ENCODE data around the gene ZBTB21. TPM values are rescaled to one million over a fixed set of nuclear protein-coding genes. Genes with fewer than 3 reads are reported as not detected.

The ZBTB21 gene
- total RNA-seq, 1 donor from 2014 or later, result 25.3 TPM

DNA sequence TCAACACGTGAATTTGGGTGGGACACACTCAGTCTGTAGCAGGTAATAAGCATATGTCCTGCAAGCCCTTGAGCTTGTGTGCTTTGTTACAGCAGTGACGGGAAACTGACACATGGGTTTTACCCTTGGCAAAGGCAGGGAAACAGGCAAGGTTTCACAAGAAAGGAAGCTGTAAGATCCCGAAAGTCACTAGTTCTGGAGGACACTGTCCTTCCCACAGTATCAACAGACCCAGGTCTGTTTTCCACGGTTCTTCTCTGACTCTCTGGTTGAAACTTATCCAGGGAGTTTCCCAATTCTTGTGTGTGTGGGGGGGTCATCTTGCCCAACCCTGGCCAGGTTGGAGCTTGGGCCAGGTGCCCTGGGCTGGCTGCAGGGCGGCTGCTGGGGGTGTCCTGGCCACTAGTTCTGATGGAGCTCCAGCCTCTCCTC lies 29.3 kb upstream of the ZBTB21 start:
- H3K4me3 Mint-ChIP-seq, result no peak overlapping the region
- no peak for TF ChIP-seq EZH2 (IDR thresholded peaks at IDR 0.05)
- no peak for TF ChIP-seq EZH2phosphoT487 (IDR thresholded peaks at IDR 0.05)
- TF ChIP-seq, protein P1, sequence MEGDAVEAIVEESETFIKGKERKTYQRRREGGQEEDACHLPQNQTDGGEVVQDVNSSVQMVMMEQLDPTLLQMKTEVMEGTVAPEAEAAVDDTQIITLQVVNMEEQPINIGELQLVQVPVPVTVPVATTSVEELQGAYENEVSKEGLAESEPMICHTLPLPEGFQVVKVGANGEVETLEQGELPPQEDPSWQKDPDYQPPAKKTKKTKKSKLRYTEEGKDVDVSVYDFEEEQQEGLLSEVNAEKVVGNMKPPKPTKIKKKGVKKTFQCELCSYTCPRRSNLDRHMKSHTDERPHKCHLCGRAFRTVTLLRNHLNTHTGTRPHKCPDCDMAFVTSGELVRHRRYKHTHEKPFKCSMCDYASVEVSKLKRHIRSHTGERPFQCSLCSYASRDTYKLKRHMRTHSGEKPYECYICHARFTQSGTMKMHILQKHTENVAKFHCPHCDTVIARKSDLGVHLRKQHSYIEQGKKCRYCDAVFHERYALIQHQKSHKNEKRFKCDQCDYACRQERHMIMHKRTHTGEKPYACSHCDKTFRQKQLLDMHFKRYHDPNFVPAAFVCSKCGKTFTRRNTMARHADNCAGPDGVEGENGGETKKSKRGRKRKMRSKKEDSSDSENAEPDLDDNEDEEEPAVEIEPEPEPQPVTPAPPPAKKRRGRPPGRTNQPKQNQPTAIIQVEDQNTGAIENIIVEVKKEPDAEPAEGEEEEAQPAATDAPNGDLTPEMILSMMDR (IDR thresholded peaks at IDR 0.05), result no peak
- H4K20me1 ChIP-seq (ENCODE audit: low read depth), result no peaks in the 10 kb centered on the region
- no peaks in the 10 kb centered on the region for H3K36me3 ChIP-seq
- DNase-seq (ENCODE audit: low spot score), result no peak
- no peaks in the 10 kb centered on the region for H3K36me3 Mint-ChIP-seq
- peaks cover 25% of the 10 kb centered on the region for H3K4me1 Mint-ChIP-seq
- peaks cover 20% of the 10 kb centered on the region for H3K27me3 Mint-ChIP-seq (ENCODE audit: insufficient read depth, low read depth)
- H3F3A ChIP-seq (ENCODE audit: low read depth), result no peaks in the 10 kb centered on the region
- H3K27me3 ChIP-seq, result no peaks in the 10 kb centered on the region
- H2AFZ ChIP-seq (replicated peaks), result no peak overlapping the region
- H3K4me3 ChIP-seq, result no peak overlapping the region
- H3K27ac ChIP-seq, result no peak overlapping the region
- H3K79me2 ChIP-seq (ENCODE audit: low read depth), result no peaks in the 10 kb centered on the region
- H3K27ac Mint-ChIP-seq, result no peak overlapping the region
- H3K9ac ChIP-seq, result no peak overlapping the region
- no peak overlapping the region for H3K4me2 ChIP-seq
- H3K4me1 ChIP-seq, result no peaks in the 10 kb centered on the region
- peaks cover 3% of the 10 kb centered on the region for H3K9me3 Mint-ChIP-seq
- H3K9me3 ChIP-seq (ENCODE audit: low read depth), result no peaks in the 10 kb centered on the region

DNA sequence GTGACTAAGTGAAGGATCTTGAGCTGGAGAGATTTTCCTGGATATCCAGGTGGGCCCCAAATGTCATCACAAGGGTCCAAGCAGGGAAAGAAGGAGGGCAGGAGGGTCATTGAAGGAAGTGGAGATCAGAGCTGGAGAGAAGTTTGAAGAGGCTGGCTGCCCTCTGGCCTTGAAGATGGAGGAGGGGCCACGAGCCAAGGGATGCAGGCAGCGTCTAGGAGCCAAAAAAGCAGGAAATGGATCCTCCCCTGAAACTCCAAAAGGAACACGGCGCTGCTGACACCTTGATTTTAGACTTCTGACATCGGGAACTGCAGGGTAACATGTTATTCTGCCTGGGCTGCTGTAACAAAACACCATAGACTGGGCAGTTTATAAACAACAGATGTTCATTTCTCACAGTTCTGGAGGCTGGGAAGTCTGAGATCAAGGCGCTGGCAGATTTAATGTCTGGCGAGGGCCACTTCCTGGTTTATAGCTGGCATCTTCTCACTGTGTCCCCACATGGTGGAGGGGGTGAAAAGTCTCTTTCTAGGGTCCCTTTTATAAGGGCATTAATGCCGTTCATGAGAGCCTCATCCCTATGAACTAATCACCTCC lies 28.8 kb upstream of the ZBTB21 start:
- H3K4me1 Mint-ChIP-seq, result peaks cover 25% of the 10 kb centered on the region
- Histone ChIP-seq H3K27ac (no peak overlapping the region), H2AFZ (replicated peaks) (no peak overlapping the region), H4K20me1 (ENCODE audit: low read depth) (no peaks in the 10 kb centered on the region), H3K79me2 (ENCODE audit: low read depth) (no peaks in the 10 kb centered on the region), H3K4me1 (no peaks in the 10 kb centered on the region), H3F3A (ENCODE audit: low read depth) (no peaks in the 10 kb centered on the region), H3K27me3 (no peaks in the 10 kb centered on the region), H3K36me3 (no peaks in the 10 kb centered on the region), H3K9ac (no peak overlapping the region), H3K9me3 (ENCODE audit: low read depth) (no peaks in the 10 kb centered on the region), H3K4me2 (no peak overlapping the region), H3K4me3 (no peak overlapping the region)
- H3K4me3 Mint-ChIP-seq, result no peak overlapping the region
- TF ChIP-seq, protein P1 (IDR thresholded peaks at IDR 0.05), result no peak
- TF ChIP-seq EZH2 (IDR thresholded peaks at IDR 0.05) (no peak), EZH2phosphoT487 (IDR thresholded peaks at IDR 0.05) (no peak)
- peaks cover 6% of the 10 kb centered on the region for H3K9me3 Mint-ChIP-seq
- DNase-seq (ENCODE audit: low spot score), result no peak
- peak overlapping the region; percentile 89 for H3K27ac Mint-ChIP-seq
- H3K36me3 Mint-ChIP-seq, result no peaks in the 10 kb centered on the region
- H3K27me3 Mint-ChIP-seq (ENCODE audit: insufficient read depth, low read depth), result peaks cover 18% of the 10 kb centered on the region

DNA sequence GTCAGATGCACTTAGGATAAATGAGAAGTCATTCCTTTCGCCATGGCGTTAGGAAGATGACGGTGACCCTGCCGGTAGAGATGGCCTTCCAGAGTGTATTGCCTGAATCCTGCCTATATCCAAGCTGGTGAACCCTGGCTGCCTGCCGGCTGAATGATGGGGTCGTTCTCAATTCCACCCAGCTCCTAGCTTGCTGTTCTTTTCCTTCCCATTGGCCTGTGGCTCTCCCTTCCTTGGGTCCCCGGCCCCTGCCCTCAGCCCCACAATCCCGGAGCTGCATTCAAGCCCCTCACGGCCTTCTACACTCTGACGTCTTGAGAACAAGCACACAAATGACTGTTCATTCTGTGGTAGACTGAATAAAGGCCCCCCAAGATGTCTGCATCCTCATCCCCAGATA lies 28.2 kb upstream of the ZBTB21 start:
- no peaks in the 10 kb centered on the region for H3K27me3 ChIP-seq
- H3K4me2 ChIP-seq, result no peak overlapping the region
- no peaks in the 10 kb centered on the region for H4K20me1 ChIP-seq (ENCODE audit: low read depth)
- no peaks in the 10 kb centered on the region for H3K9me3 ChIP-seq (ENCODE audit: low read depth)
- H3K4me1 Mint-ChIP-seq, result peaks cover 25% of the 10 kb centered on the region
- no peak overlapping the region for H3K4me3 ChIP-seq
- H3K9me3 Mint-ChIP-seq, result peaks cover 6% of the 10 kb centered on the region
- no peaks in the 10 kb centered on the region for H3K79me2 ChIP-seq (ENCODE audit: low read depth)
- no peak overlapping the region for H2AFZ ChIP-seq (replicated peaks)
- TF ChIP-seq, protein P1 (IDR thresholded peaks at IDR 0.05), result no peak
- no peak for TF ChIP-seq EZH2 (IDR thresholded peaks at IDR 0.05)
- no peak for TF ChIP-seq EZH2phosphoT487 (IDR thresholded peaks at IDR 0.05)
- H3K27me3 Mint-ChIP-seq (ENCODE audit: insufficient read depth, low read depth), result peaks cover 18% of the 10 kb centered on the region
- no peak overlapping the region for H3K4me3 Mint-ChIP-seq
- no peaks in the 10 kb centered on the region for H3K36me3 ChIP-seq
- H3K4me1 ChIP-seq, result no peaks in the 10 kb centered on the region
- H3F3A ChIP-seq (ENCODE audit: low read depth), result no peaks in the 10 kb centered on the region
- H3K27ac ChIP-seq, result no peak overlapping the region
- H3K36me3 Mint-ChIP-seq, result no peaks in the 10 kb centered on the region
- H3K9ac ChIP-seq, result no peak overlapping the region
- no peak for DNase-seq (ENCODE audit: low spot score)
- H3K27ac Mint-ChIP-seq, result peak overlapping the region; percentile 89

All from neural progenitor cell (in vitro differentiated cells).